Tibial nerve (tissue), 4 donors: ENCODE data around the gene SLC5A3. TPM values are rescaled to one million over a fixed set of nuclear protein-coding genes. Genes with fewer than 3 reads are reported as not detected.

Source experiments
- DNase-seq, 2 donors: peaks; one replicate each; pipeline ENCODE4 v3.0.0-alpha.2; 2019; ENCODE audit warnings: low spot score in 2 of 2
- H3K27ac ChIP-seq, 4 donors: fragments of 200-600 bp; sonication (generic) in 3 of 4; one replicate each; pipeline ENCODE4 v1.5.1; 2017 to 2019; ENCODE audit warnings: mild to moderate bottlenecking in 1 of 4
- H3K27me3 ChIP-seq, 2 donors: fragments of 200-600 bp; sonication (generic) in 1 of 2; one replicate each; pipeline versions ENCODE4 v1.5.1 to v1.6.0; 2017 to 2019
- H3K36me3 ChIP-seq, 3 donors: fragments of 200-600 bp; sonication (generic); one replicate each; pipeline ENCODE4 v1.5.1; 2018 to 2019
- H3K4me1 ChIP-seq, 4 donors: fragments of 200-600 bp; sonication (generic) in 3 of 4; one replicate each; pipeline ENCODE4 v1.5.1; 2017 to 2019
- H3K4me3 ChIP-seq, 4 donors: fragments of 200-600 bp; sonication (generic) in 3 of 4; one replicate each; pipeline ENCODE4 v1.5.1; 2017 to 2019; ENCODE audit warnings: mild to moderate bottlenecking in 1 of 4, moderate library complexity in 1 of 4
- H3K9me3 ChIP-seq, 4 donors: fragments of 200-600 bp; sonication (generic) in 3 of 4; one replicate each; pipeline ENCODE4 v1.5.1; 2017 to 2019
- EP300 ChIP-seq, 2 donors: sonication (generic); formaldehyde crosslinking; IDR thresholded peaks; one replicate each; pipeline ENCODE4 v1.6.1; 2017; ENCODE audit warnings: antibody characterized with exemption in 2 of 2, mild to moderate bottlenecking in 1 of 2
- POLR2A ChIP-seq, 2 donors: fragments of 450-650 bp; IDR thresholded peaks; one replicate each; pipeline ENCODE4 v1.6.1; 2017; ENCODE audit warnings: antibody characterized with exemption in 2 of 2, mild to moderate bottlenecking in 2 of 2, moderate library complexity in 2 of 2
- WGBS, 2 donors: methylation state at CpG; one replicate each; pipeline ENCODE4 v1.1.5; 2018; 5-methylcytosine and 5-hydroxymethylcytosine counted together
- total RNA-seq, 4 donors: library from RNA; depleted of rRNA; stranded (reverse); fragments of >200 nt; gene quantifications; one replicate each; pipeline ENCODE4 v1.1.0, GENCODE V29; 2016
- TF ChIP-seq, protein P1 (sequence below), 5 experiments: fragments of 200-600 bp in 3 of 5; fragments of 450-650 bp in 2 of 5; sonication (generic) in 3 of 5; IDR thresholded peaks; one replicate each; pipeline ENCODE4 v1.5.1; 2016 to 2019; ENCODE audit warnings: antibody characterized with exemption in 5 of 5, mild to moderate bottlenecking in 3 of 5, moderate library complexity in 2 of 5

The SLC5A3 gene
- total RNA-seq, 4 donors from 2014 or later = 38.1 to 74.5 (median 44.9) TPM

GRCh38 chr21:34115160-34115559 lies 41.8 kb downstream of the SLC5A3 start:
- H3K4me3 ChIP-seq = no peak overlapping the region
- TF ChIP-seq, protein P1, sequence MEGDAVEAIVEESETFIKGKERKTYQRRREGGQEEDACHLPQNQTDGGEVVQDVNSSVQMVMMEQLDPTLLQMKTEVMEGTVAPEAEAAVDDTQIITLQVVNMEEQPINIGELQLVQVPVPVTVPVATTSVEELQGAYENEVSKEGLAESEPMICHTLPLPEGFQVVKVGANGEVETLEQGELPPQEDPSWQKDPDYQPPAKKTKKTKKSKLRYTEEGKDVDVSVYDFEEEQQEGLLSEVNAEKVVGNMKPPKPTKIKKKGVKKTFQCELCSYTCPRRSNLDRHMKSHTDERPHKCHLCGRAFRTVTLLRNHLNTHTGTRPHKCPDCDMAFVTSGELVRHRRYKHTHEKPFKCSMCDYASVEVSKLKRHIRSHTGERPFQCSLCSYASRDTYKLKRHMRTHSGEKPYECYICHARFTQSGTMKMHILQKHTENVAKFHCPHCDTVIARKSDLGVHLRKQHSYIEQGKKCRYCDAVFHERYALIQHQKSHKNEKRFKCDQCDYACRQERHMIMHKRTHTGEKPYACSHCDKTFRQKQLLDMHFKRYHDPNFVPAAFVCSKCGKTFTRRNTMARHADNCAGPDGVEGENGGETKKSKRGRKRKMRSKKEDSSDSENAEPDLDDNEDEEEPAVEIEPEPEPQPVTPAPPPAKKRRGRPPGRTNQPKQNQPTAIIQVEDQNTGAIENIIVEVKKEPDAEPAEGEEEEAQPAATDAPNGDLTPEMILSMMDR (IDR thresholded peaks at IDR 0.05) = no peak
- TF ChIP-seq EP300 (IDR thresholded peaks at IDR 0.05) (no peak), POLR2A (IDR thresholded peaks at IDR 0.05) (no peak)
- WGBS, 2 donors = 79 to 80% methylated on average over 1 of the region's 1 CpG
- no peaks in the 10 kb centered on the region for H3K9me3 ChIP-seq
- DNase-seq = no peak
- H3K27me3 ChIP-seq = no peaks in the 10 kb centered on the region
- peaks cover 0 to 34% (median 6%) of the 10 kb centered on the region in 4 donors for H3K4me1 ChIP-seq
- no peaks in the 10 kb centered on the region for H3K36me3 ChIP-seq
- H3K27ac ChIP-seq = no peak overlapping the region

DNA sequence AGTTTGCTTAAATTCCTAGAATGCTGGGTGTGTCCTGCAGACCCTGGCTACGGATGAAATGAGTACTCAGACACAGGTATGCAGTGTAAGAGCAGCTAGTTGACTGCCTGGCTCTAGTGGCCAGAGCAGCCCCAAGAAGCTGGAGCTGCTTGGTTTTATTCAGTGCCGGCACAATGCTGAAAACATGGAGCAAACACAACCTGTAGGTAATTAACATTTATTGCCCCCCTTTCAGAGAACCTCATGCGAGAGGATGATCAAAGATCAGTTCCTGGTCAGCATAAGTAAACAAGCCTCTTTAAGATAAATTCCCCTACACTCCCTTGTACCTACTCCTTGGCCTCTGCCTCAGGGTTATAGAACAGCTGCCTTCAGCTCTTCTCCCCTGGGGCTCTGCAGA lies 43.2 kb downstream of the SLC5A3 start:
- Histone ChIP-seq H3K27ac (no peak overlapping the region), H3K9me3 (no peaks in the 10 kb centered on the region), H3K4me3 (no peak overlapping the region), H3K27me3 (no peaks in the 10 kb centered on the region), H3K36me3 (no peaks in the 10 kb centered on the region), H3K4me1 (peaks cover 0 to 24% (median 6%) of the 10 kb centered on the region in 4 donors)
- DNase-seq = no peak
- 67 to 74% methylated on average over 3 of the region's 3 CpGs for WGBS, 2 donors
- TF ChIP-seq, protein P1 (IDR thresholded peaks at IDR 0.05) = no peak
- TF ChIP-seq EP300 (IDR thresholded peaks at IDR 0.05) (no peak), POLR2A (IDR thresholded peaks at IDR 0.05) (no peak)

- WGBS, 2 donors = 86 to 87% methylated on average over 2 of the region's 2 CpGs
- H3K27me3 ChIP-seq = no peaks in the 10 kb centered on the region
- H3K36me3 ChIP-seq = peaks cover 0 to 6% (median 0%) of the 10 kb centered on the region in 3 donors
- no peak for DNase-seq
- no peak overlapping the region for H3K27ac ChIP-seq
- H3K4me3 ChIP-seq = no peak overlapping the region
- peaks cover 0 to 21% (median 0%) of the 10 kb centered on the region in 4 donors for H3K4me1 ChIP-seq
- no peaks in the 10 kb centered on the region for H3K9me3 ChIP-seq
- TF ChIP-seq, protein P1 (IDR thresholded peaks at IDR 0.05) = no peak
- TF ChIP-seq EP300 (IDR thresholded peaks at IDR 0.05) (no peak), POLR2A (IDR thresholded peaks at IDR 0.05) (no peak)
Measured at GRCh38 chr21:34120867-34121266, 47.5 kb downstream of the SLC5A3 start.

DNA sequence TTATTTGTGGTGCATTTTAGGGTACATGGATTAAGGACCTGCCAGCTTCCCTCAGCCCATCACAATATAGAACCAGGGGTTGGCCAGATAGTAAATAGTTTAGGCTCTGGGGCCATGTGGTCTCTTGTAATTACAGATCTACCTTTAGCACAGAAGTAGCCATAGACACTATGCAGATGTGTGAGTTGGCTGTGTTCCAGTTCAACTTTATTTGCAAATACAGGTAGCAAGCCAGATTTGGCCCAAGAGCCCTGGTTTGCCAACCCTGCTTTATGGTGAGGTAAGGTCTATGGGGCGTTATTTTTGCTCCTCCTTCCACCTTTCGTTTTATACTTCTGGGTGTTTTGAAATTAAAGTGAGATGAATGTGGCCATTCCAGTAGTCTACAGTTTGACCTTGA lies 48.7 kb downstream of the SLC5A3 start:
- Histone ChIP-seq H3K4me1 (peaks cover 0 to 32% (median 0%) of the 10 kb centered on the region in 4 donors), H3K9me3 (no peaks in the 10 kb centered on the region), H3K36me3 (peaks cover 0 to 11% (median 0%) of the 10 kb centered on the region in 3 donors), H3K27ac (no peak overlapping the region), H3K27me3 (no peaks in the 10 kb centered on the region), H3K4me3 (no peak overlapping the region)
- TF ChIP-seq, protein P1 (IDR thresholded peaks at IDR 0.05) = no peak
- no peak for TF ChIP-seq EP300 (IDR thresholded peaks at IDR 0.05)
- TF ChIP-seq POLR2A (IDR thresholded peaks at IDR 0.05) = no peak
- DNase-seq = no peak
- 88% methylated on average over 2 of the region's 2 CpGs for WGBS, 2 donors

Other genes starting within 250 kb of the SLC5A3 start
- gene ATP5PO, start 157.8 kb upstream of the SLC5A3 start, total RNA-seq = 100 to 1,000 TPM; 121 to 213 (median 148) TPM
- gene MRPS6, start within 50 bp of the SLC5A3 start, total RNA-seq = 10 to 100 TPM; 57.9 to 69.6 (median 61.2) TPM